ENCODE results near the gene MRPL24.
A peak's percentile ranks its signal among the peaks of the same experiment; 100 is the strongest.
"Not testable (repeated sequence)": the region's sequence is repeated elsewhere in the genome, so short reads cannot be mapped to it uniquely, and the experiment has no call there.

The MRPL24 gene

GRCh38 chr1:156760092-156760795 lies 19.4 kb upstream of the MRPL24 start:
- DNase-seq (ENCODE audit: low read depth in 2 of 2, low spot score in 1 of 2), result no peak

DNA sequence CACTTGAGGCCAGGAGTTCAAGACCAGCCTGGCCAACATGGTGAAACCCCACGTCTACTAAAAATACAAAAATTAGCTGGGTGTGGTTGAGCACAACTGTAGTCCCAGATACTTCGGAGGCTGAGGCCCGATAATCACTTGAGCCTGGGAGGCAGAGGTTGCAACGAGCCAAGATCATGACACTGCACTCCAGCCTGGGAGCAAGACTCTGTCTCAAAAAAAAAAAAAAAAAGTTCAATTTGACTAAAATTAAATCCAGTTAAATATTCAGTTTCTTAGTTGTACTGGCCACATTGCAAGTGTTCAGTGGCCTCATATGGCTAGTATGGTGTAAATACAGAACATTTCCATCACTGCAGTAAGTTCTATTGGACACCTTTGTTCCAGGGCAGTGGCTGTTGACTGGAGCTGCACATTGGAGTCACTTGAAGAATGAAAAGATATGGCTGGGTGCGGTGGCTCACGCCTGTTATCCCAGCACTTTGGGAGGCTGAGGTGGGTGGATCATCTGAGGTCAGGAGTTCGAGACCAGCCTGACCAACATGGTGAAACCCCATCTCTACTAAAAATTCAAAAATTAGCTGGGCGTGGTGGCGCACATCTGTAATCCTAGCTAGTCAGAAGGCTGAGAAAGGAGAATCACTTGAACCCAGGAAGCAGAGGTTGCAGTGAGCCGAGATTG lies 16.8 kb upstream of the MRPL24 start:
- DNase-seq (ENCODE audit: low read depth in 2 of 2, low spot score in 1 of 2), result not testable (repeated sequence)

- DNase-seq (ENCODE audit: low read depth in 2 of 2, low spot score in 1 of 2), result no peak
These were observed 15.5 kb upstream of the MRPL24 start for GRCh38 chr1:156756355-156756754.

DNA sequence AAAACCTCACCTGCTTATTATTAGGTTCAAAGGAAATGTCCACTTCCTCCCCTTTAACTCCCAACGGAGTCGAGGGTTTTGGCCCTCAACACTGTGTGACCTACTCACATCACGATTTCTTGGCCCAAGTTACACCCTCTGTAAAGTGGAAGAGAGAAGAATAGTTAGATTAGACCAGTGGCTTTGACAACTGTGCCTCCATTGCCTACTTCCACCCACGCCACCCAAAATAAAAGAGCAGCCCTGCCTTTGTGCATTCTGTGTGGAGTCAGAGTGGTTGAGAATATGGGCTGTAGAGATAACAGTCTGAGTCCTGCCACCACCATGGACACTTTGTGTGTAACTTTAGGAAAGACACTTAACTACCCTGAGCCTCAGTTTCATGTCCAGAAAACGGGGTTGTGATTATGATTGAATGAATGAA lies 14.7 kb upstream of the MRPL24 start:
- DNase-seq (ENCODE audit: low read depth in 2 of 2, low spot score in 1 of 2), result no peak

- no peak for DNase-seq (ENCODE audit: low read depth in 2 of 2, low spot score in 1 of 2)
These were observed 13.3 kb upstream of the MRPL24 start for GRCh38 chr1:156754219-156754618.

- DNase-seq (ENCODE audit: low read depth in 2 of 2, low spot score in 1 of 2), result no peak
These were observed 12.1 kb upstream of the MRPL24 start for GRCh38 chr1:156752843-156753482.

GRCh38 chr1:156751757-156752481 lies 11.0 kb upstream of the MRPL24 start:
- peak; percentile 92 to 97 for DNase-seq (ENCODE audit: low read depth in 2 of 2, low spot score in 1 of 2)

GRCh38 chr1:156751451-156751756 lies 10.5 kb upstream of the MRPL24 start, which contains the start of gene HDGF:
HDGF (minus strand) TSS chr1:156751675; CDS start chr1:156751429, 246 bp downstream.
- no peak for DNase-seq (ENCODE audit: low read depth in 2 of 2, low spot score in 1 of 2)

GRCh38 chr1:156750711-156751450 lies 10.0 kb upstream of the MRPL24 start:
- DNase-seq (ENCODE audit: low read depth in 2 of 2, low spot score in 1 of 2), result no peak

DNA sequence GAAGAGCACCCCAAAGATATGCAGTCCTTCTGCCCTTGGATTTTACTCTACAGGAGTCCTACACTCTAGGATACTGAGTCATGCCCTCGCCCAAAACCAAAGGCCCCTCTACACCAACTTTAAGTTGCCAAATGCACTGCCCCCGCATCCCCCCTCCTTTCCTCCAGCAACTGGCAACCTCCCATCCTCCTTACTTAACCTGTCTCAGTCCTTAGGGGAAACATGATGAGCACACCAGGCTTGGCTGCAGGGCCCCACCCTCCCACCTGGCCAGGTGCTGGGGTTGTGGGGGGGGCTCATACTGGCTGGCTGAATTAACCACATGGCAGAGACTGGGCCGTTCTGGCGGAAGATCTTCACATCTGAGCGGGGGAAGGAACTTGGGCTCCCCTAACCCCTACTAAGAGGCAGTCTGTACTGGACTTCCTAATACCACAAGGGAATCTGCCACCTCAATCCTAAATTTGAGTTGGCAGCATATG lies 9.3 kb upstream of the MRPL24 start:
- DNase-seq (ENCODE audit: low read depth in 2 of 2, low spot score in 1 of 2), result no peak

DNA sequence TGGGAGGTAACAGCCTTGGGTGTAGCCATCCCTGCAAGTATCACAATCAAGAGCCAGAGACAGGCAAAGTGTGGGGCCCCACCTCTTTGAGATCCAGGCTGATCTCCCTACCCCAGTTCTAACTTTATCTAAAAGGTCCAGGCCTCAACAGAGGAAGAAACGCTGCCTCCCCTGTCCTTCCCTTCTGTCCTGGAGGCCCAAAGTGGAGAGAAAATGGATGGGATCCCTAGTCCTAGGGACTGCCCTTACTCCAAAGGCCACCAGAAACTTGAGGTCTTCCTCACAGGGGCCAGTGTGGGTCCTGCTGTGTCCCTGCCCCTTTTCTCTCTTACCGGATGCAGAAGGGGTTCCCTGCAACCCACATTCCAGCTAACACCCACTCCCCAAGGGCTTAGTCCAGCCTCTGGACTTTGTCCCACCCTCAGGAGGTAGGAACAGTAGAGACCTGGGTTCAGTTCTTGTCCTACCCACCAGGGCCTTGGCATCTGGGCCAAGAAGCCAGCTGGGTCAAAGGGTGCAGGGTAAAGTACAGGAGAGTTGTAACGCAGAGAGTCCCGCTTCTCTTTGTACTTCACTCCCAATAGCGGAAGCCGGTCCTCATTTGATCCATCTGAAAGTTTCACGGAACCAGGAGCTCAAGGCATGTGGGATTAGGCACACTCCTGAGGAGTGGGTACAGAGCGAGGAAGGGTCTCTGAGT lies 8.7 kb upstream of the MRPL24 start:
- DNase-seq (ENCODE audit: low read depth in 2 of 2, low spot score in 1 of 2), result no peak

DNA sequence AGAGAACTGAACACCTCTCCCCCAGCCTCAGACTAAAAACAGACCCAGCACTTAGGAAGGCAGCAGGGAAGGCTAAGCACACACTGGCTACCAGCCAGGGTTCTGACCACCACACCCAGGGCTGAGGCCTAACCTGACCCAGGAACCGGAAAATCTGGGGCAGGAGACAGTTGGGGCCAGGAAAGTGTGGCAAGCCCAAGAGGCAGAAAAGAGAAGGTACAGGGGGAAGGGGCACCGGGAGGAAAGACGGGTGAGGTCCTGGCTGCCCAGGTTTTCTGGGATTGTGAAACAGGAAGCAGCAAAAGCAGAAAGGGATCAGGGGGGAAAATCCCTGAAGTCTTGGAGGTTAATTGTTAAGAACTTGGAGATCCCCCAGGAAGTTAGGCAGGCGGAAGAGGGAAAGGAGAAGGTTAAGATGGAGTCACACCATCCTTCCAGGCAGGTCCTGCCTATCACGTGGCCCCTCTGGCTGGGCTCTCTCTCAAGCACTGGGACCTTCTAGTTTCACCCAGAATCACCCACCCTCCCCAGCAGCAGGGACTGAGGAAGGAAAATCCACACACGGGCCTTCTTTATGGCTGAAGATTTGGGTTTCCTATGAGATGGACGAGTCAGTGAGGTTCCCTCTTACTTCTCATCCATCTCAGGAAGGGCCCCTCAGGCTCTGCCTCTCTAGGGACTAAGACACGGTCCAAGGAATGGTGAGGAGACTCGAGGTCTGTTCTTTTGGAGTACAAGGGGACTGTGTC lies 8.0 kb upstream of the MRPL24 start:
- DNase-seq (ENCODE audit: low read depth in 2 of 2, low spot score in 1 of 2), result no peak

GRCh38 chr1:156747742-156748669 lies 7.1 kb upstream of the MRPL24 start:
- no peak for DNase-seq (ENCODE audit: low read depth in 2 of 2, low spot score in 1 of 2)

DNA sequence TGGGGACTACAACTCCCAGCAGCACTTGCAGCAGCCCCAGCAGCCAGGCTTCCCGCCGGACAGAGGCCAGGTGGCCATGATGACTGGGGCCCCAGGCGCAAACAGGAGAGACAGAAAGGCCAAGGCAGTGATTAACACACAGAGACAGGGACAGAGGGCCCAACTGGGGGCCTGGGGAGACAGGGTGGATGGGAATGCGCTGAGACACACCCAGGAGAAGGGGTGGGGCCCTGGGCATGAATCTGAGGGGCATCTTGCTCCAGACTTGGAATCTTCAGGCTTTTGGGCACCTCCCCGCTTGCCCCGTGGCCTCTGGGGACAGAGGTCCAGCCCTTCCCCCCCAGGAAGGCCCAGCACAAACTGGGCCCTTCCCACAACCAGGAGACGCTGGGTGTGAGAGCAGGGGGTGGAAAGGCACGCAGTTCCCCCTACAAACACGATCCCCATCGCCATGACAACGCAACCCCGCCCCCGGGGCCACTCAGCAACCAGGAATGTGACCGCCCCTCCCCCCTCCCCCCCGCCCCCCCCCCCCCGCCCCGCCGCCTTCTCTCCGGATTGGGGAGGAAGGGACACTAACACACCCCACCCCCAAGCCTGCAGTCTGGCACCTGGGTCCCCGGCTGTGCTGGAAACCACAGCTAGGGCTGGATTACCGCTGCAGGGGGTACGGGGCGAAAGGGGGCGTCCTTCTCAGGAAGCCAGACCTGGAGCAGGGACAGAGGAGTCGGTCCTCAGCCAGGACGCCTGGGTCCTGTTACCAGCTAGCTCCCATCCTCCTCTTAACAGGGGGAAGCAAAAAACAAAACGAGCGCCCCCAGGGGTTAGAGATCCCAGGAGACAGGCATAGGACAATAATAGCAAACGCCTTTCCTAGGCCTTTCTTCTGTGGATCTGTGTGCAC lies 6.1 kb upstream of the MRPL24 start:
- DNase-seq (ENCODE audit: low read depth in 2 of 2, low spot score in 1 of 2), result no peak

GRCh38 chr1:156746406-156746727 lies 5.5 kb upstream of the MRPL24 start:
- DNase-seq (ENCODE audit: low read depth in 2 of 2, low spot score in 1 of 2), result no peak

GRCh38 chr1:156745881-156746280 lies 5.0 kb upstream of the MRPL24 start:
- no peak for DNase-seq (ENCODE audit: low read depth in 2 of 2, low spot score in 1 of 2)

DNA sequence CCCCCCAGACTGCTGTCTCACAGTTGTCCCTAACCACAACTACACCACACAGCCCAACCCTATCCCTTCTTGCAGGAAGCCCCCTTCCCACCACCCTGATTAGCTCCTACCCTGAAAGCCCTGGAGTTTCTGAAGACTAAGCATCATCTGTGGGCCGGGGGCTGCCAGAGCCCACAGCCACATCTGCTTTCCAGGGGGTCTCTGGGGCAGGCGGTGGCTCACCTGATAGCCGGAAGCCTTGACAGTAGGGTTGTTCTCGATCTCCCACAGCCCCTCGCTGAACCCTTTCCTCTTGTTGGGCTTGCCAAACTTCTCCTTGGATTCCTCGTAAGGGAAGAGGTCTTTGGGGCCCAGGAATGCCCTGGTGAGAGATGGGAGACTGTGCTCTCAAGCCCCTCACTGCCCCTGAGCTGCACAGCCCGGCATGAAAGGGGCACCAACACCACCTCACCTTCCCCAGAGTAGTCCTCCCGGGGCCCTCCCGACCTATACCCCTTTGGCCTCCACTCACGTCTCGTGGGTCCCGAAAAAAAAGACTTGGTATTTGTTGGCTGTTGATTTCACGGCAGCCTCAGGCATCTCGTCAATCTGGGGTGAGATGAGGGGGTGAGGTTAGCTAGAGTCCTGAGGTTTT lies 4.0 kb upstream of the MRPL24 start:
- no peak for DNase-seq (ENCODE audit: low read depth in 2 of 2, low spot score in 1 of 2)

Data from stimulated activated CD8-positive, alpha-beta memory T cell treated with anti-CD3 and anti-CD28 coated beads, Interleukin-4, amount 100 ng/mL, for 4 hours (primary cell).